Central memory CD4-positive, alpha-beta T cell (primary cell): Measurements from ENCODE around the gene TMEM150B.

ENCODE experiments used
- DNase-seq: peaks from one replicate; pipeline ENCODE4 v3.0.0; 2022

TMEM150B gene

GRCh38 chr19:55276720-55277430, 48.3 kb downstream of the TMEM150B start:
- DNase-seq, result no peak

- no peak for DNase-seq
Measured at GRCh38 chr19:55275851-55276719, 49.1 kb downstream of the TMEM150B start.

- no peak for DNase-seq
Measured at GRCh38 chr19:55273978-55274707, 51.0 kb downstream of the TMEM150B start.

- DNase-seq, result no peak
Measured at GRCh38 chr19:55272142-55272541, 53.0 kb downstream of the TMEM150B start.

- no peak for DNase-seq
Measured at GRCh38 chr19:55270172-55270942, 54.8 kb downstream of the TMEM150B start.

GRCh38 chr19:55269299-55269698, 55.8 kb downstream of the TMEM150B start:
- DNase-seq, result no peak

GRCh38 chr19:55266840-55267239, 58.3 kb downstream of the TMEM150B start:
- DNase-seq, result no peak

GRCh38 chr19:55266404-55266803, 58.7 kb downstream of the TMEM150B start:
- no peak for DNase-seq

GRCh38 chr19:55265723-55266386, 59.3 kb downstream of the TMEM150B start:
- DNase-seq, result no peak

GRCh38 chr19:55265173-55265572, 60.0 kb downstream of the TMEM150B start:
- no peak for DNase-seq

- DNase-seq, result no peak
Measured at GRCh38 chr19:55264531-55264930, 60.6 kb downstream of the TMEM150B start.
